MCF 10A (cell line): ENCODE measurements around the gene CHST15. TPM values are rescaled to one million over a fixed set of nuclear protein-coding genes. Genes with fewer than 3 reads are reported as not detected.

Experiments
- BruUV-seq: library from RNA; stranded (reverse); fragments of 400-500 nt; replicated peaks from 2 replicates; lab custom pipeline; 2021; lab: Mats Ljungman, UMichigan
- CTCF ChIA-PET: fragments of 300-600 bp; sonication (Branson Sonifier 250); formaldehyde crosslinking; extraction: SDS; loops from one replicate; lab custom pipeline; 2021; ENCODE audit warnings: antibody characterized with exemption, inconsistent platforms; lab: Yijun Ruan, JAX
- POLR2A ChIA-PET: fragments of 300-600, 350-650 bp; sonication (Branson Sonifier 250); formaldehyde crosslinking; extraction: SDS; loops from one replicate; lab custom pipeline; 2020; ENCODE audit warnings: antibody characterized with exemption, inconsistent platforms; lab: Yijun Ruan, JAX
- DNase-seq: peaks from one replicate; pipeline ENCODE4 v3.0.0-alpha.2; 2018; ENCODE audit not compliant: unreplicated experiment
- H3K27ac Mint-ChIP-seq: one replicate; pipeline ENCODE4 v1.8.0; 2022; ENCODE audit warnings: mild to moderate bottlenecking, low read depth, mixed read lengths; ENCODE audit not compliant: unreplicated experiment
- H3K27me3 Mint-ChIP-seq: one replicate; pipeline ENCODE4 v1.8.0; 2022; ENCODE audit warnings: mixed read lengths; ENCODE audit not compliant: insufficient read depth, unreplicated experiment
- H3K36me3 Mint-ChIP-seq: one replicate; pipeline ENCODE4 v1.8.0; 2022; ENCODE audit warnings: mild to moderate bottlenecking, moderate library complexity, mixed read lengths; ENCODE audit not compliant: insufficient read depth, unreplicated experiment
- H3K4me1 Mint-ChIP-seq: one replicate; pipeline ENCODE4 v1.8.0; 2022; ENCODE audit warnings: mixed read lengths; ENCODE audit not compliant: insufficient read depth, unreplicated experiment
- H3K4me3 Mint-ChIP-seq: one replicate; pipeline ENCODE4 v1.8.0; 2022; ENCODE audit warnings: mild to moderate bottlenecking, moderate library complexity, mixed read lengths; ENCODE audit not compliant: unreplicated experiment
- H3K9me3 Mint-ChIP-seq: one replicate; pipeline ENCODE4 v1.8.0; 2022; ENCODE audit warnings: mixed read lengths; ENCODE audit not compliant: unreplicated experiment
- CTCF ChIP-seq: fragments of 200-600 bp; IDR thresholded peaks from one replicate; pipeline ENCODE4 v1.8.0; 2022; ENCODE audit warnings: antibody characterized with exemption, mild to moderate bottlenecking; ENCODE audit not compliant: unreplicated experiment
- intact Hi-C: fragments of 100-400 bp; cut with micrococcal nuclease; formaldehyde crosslinking; loops from 2 replicates; pipeline ENCODE4 v1.14.1; 2022
- total RNA-seq: library from RNA; stranded (reverse); gene quantifications from 2 replicates; pipeline ENCODE4 v1.2.3, GENCODE V29; 2022

Gene CHST15
- total RNA-seq, 1 experiment from 2014 or later = 32.8 TPM

- H3K4me3 Mint-ChIP-seq = no peak overlapping the region
- BruUV-seq = no TSS peak
- intact Hi-C loops = no loop called here
- CTCF ChIA-PET = interaction anchor here (0.6 to 1.6 kb wide), 8 partner anchors 8 to 490 kb away, joined by 3 to 9 read pairs (median 3); no protein-coding TSS in a partner anchor
- no peaks in the 10 kb centered on the region for H3K27me3 Mint-ChIP-seq
- no peak for TF ChIP-seq CTCF
- H3K36me3 Mint-ChIP-seq = no peaks in the 10 kb centered on the region
- POLR2A ChIA-PET = interaction anchor here (1.2 to 1.4 kb wide), 2 partner anchors 9 to 20 kb away, joined by 3 to 6 read pairs; no protein-coding TSS in a partner anchor
- no peaks in the 10 kb centered on the region for H3K9me3 Mint-ChIP-seq
- no peak for DNase-seq
- no peak overlapping the region for H3K27ac Mint-ChIP-seq
- no peaks in the 10 kb centered on the region for H3K4me1 Mint-ChIP-seq
Observed at GRCh38 chr10:124126145-124126982, 33.0 kb upstream of the CHST15 start.

- TF ChIP-seq CTCF = peak; percentile 15
- no peaks in the 10 kb centered on the region for H3K4me1 Mint-ChIP-seq
- intact Hi-C loops = no loop called here
- H3K9me3 Mint-ChIP-seq = no peaks in the 10 kb centered on the region
- no TSS peak for BruUV-seq
- ChIA-PET CTCF (interaction anchor here (0.5 to 1.6 kb wide), 5 partner anchors 8 to 85 kb away, joined by 3 to 9 read pairs (median 4); no protein-coding TSS in a partner anchor), POLR2A (interaction anchor here (1.2 kb wide), 1 partner anchor 19 kb away, joined by 3 read pairs; no protein-coding TSS in a partner anchor)
- no peak overlapping the region for H3K4me3 Mint-ChIP-seq
- H3K27me3 Mint-ChIP-seq = no peaks in the 10 kb centered on the region
- DNase-seq = peak; percentile 25
- no peaks in the 10 kb centered on the region for H3K36me3 Mint-ChIP-seq
- H3K27ac Mint-ChIP-seq = no peak overlapping the region
Observed at GRCh38 chr10:124125305-124126116, 32.1 kb upstream of the CHST15 start.

GRCh38 chr10:124124769-124125161 is 31.4 kb upstream of the CHST15 start:
- intact Hi-C loops = no loop called here
- POLR2A ChIA-PET = interaction anchor here (1.0 kb wide), 1 partner anchor 10 kb away, joined by 3 read pairs; no protein-coding TSS in a partner anchor
- DNase-seq = no peak
- no peaks in the 10 kb centered on the region for H3K4me1 Mint-ChIP-seq
- TF ChIP-seq CTCF = no peak
- H3K4me3 Mint-ChIP-seq = no peak overlapping the region
- no peaks in the 10 kb centered on the region for H3K36me3 Mint-ChIP-seq
- H3K9me3 Mint-ChIP-seq = no peaks in the 10 kb centered on the region
- no peak overlapping the region for H3K27ac Mint-ChIP-seq
- H3K27me3 Mint-ChIP-seq = no peaks in the 10 kb centered on the region
- no TSS peak for BruUV-seq
- CTCF ChIA-PET = interaction anchor here (0.8 kb wide), 1 partner anchor 18 kb away, joined by 3 read pairs; no protein-coding TSS in a partner anchor
